Right lung (tissue), 5 donors: ENCODE data around the gene SLC16A8. TPM values are rescaled to one million over a fixed set of nuclear protein-coding genes. Genes with fewer than 3 reads are reported as not detected.

ENCODE experiments used
- DNase-seq, 2 donors: peaks; one replicate each; pipeline ENCODE4 v3.0.0-alpha.2; 2013
- polyA plus RNA-seq, 5 donors: library from polyadenylated mRNA; unstranded; fragments of 120-200 nt; gene quantifications; one replicate each; pipeline versions ENCODE4 v1.2.1 to v1.2.3, GENCODE V29; 2013; ENCODE audit warnings: inconsistent platforms in 1 of 5, low replicate concordance in 1 of 5; ENCODE audit not compliant: insufficient read length in 5 of 5, insufficient read depth in 1 of 5

Gene SLC16A8
- polyA plus RNA-seq, 5 donors, result 0.84 to 1.7 (median 1.2) TPM

DNA sequence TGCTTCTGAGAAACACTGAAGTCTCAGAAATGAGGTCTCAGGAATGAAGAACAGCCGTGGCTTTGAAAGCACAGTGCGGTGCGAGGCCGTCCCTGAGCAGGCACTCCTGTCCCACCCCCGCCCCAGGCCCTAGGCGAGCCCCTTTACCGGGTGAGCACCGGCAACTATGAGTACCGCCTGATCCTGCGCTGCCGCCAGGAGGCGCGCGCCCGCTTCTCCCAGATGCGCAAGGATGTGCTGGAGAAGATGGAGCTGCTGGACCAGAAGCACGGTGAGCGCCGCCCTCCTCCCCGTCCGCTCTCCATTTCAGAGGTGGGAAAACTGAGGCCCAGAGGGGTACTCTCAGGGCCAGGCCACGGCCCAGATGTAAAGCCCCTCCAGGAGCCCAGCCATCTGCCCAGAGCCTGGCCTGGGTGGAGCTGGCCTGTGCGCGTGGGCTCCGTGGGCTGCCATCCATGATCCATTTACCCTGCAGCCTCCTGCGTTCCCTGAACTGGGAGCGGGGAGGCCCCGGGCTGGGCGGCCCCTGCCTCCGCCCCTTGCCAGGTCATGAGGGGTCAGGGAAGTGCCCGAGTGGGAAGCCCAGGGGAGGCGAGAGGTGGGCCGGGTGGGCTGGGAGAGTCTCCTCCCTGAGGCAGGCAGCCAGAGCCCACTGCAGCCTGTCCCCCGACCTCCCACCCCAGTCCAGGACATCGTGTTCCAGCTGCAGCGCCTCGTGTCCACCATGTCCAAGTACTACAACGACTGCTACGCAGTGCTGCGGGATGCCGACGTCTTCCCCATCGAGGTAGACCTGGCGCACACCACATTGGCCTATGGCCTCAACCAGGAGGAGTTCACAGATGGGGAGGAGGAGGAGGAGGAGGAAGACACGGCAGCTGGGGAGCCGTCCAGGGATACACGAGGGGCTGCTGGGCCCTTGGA lies 9.5 kb downstream of the SLC16A8 start:
- no peak for DNase-seq

DNA sequence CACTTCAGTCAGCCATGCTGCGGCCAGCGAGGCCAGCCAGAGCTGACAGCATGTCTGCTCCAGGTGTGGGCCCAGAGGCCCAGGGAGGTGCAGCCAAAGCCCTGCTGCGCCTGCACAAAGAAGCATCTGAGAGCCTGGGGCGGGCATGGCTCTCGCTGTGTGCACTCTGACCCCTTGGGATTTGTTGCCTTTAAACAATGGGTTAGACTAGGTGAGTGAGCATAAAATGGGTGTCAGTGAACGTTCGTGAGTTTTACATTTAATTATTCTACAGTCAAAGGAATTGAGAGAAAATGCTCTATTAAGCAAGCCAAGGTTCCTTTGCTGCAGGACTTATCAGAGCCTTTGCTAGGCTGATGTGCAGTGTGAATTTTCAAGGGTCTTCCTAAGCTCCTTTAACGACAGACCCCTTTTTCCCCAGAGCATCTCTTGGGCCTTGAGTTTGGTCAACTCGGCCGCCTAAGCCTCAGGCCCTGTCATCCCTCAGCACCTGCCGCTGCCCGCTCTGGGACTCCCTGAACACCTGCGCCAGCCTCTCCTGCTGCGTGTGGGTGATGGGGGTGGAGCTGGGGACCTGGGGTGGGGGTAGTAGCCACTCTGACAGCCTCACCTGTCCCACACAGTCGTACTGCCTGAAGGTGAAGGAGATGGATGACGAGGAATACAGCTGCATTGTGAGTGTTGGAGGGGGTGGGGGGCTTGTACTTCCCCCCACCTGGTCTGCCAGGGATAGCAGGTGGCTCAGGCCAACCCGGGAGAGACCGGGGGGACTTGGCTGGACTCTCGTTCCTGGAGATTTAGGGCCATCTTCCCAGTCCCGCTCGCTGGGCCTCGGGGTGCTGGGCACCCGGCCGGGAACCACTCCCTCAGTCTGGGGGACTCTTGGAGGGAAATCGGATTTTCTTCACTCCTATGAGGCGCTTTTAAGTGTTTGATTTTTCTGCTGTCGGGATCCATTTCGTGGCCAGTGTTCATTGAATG lies 10.5 kb downstream of the SLC16A8 start:
- no peak for DNase-seq

DNA sequence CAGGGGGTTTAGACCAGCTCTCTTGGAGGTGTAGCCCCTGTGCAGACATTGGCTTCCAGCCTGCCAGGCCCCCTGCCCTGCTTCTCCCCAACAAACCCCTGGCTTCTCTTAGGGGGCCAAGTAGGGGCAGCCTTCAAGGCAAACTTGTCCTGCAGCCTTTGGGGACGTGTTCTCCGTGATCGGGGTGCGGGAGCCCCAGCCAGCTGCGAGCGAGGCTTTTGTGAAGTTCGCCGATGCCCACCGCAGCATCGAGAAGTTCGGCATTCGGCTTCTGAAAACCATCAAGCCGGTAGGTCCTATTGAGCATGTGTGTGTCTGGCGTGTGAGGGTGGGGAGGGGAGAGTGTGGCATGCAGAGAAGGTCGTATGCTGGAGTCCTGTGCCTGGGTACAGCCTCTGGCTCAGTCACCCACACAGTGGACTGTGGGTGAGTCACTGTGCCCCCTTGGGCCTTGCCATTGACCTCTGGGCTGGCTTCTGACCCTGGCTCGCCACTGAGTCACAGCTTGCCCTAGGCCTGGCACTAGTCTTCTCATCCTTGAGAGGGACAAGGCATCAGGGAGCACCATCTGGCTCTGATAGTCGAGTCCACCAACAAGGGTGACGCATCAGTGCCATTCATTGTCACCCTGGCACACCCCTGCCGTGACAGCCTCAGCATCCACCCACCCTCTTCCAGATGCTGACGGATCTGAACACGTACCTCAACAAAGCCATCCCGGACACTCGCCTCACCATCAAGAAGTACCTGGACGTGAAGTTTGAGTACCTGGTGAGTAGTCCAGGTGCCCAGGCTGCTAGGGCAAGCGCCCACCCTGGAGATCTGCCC lies 11.4 kb downstream of the SLC16A8 start:
- no peak for DNase-seq

DNA sequence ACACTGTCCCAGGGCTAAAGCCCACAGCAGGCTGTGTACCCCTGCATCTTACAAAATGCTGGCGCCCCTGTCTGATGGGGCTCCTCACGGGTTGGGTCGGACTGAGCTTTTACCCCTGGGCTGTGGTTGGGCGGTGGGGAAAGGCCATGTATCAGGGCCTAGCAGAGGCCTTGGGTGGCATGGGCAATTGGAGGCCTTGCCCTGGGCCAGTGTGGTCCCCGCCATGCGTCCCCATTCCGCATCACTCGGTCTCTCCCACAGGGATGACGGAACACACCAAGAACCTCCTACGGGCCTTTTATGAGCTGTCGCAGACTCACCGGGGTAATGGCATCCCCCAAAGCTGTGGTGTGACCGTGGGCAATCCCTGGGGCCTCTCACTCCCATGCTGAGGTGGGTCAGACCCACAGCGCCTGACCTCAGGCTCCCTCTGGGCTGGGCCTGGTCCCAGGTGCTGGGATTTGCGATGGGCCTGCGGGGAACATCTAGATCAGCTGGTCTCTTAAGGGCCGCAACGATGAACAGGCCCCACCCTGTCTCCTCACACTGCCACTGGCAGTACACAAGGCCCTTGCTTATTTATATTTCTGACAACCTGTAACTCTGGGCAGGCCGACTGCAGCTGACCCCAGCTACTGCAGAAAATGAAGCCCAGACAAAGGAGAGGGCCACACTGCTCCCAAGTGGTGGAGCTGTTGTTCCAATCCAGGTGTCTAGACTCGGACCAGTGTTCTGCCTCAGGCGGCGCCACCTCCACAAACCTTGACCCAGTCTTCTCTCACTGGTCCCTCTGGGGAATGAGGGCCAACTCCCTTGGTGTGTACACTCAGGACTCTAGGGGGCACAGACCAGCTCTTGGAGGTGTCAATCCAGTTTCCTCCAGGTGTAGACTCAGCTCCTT lies 12.3 kb downstream of the SLC16A8 start:
- DNase-seq, result no peak

DNA sequence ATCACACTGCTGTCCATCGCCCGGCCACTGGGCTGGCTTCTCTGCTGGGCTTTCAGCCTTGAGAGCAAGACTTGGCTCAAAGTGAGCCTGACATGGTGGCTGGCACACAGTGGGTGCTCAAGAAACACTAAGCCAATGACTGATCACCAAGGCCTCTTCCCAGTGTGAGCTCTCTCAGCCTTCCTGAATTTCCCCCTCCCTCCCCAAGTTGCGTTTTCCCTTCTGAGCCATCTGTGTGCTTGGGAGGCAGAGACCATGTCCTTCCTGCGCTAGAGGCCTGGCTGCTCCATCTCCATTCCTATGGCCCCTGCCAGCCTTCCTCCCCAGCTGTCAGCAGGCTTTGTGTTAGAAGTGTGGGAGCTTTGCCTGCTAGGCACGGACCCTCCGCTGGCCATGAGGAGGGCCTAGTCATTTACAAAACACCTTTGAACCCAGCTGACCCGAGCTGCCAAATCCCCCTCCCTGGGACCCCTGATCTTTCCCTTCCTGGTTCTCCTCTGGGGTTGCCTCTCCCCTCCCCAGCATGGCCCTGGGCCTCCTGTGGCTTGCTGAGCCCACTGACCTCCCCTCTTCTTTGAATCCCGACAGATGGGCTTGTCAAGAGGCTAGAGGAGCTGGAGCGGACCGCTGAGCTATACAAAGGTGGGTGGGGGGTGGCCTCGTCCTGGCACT lies 13.6 kb downstream of the SLC16A8 start:
- DNase-seq, result no peak

DNA sequence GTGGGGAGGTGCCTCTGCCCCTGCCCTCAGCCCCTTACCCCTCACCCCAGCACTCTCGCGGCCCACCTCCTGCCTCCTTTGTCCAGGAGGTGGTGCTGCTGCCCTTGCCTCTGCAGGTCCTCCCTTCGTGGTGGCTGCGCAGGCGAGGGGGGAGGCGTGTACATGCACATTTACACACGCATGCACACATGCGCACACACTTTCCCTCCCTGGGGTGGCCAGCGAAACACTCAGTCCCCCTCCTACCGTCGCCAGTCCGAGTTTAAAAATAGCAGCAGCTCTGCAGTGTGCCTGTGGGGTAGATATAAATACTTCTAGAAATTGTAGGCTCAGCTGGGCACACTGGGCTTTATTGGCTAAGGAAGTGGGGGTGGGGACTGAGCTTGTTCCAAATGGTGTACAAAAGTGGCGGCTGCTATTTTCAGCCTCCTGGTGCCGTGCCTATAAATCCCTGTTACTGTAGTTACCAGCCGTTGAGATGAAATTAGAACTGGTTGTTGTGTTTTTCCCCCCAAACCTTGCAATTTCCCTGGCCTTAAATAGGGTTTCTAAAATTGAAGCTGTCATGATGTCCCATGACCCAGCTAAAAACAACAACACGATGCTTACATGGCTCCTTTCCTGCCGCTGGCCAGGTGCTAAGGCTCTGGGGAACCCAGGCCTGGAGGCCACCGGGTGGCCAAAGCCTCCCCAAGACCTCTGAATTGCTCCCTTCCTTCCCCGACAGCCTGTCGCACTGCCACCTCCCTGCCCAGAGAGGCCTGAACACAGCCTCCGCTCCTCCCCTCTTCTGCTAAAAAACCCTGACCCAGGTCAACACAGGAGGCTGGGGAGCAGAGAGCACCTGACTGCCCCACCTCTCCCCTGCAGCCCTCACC lies 14.4 kb downstream of the SLC16A8 start:
- DNase-seq, result no peak

DNA sequence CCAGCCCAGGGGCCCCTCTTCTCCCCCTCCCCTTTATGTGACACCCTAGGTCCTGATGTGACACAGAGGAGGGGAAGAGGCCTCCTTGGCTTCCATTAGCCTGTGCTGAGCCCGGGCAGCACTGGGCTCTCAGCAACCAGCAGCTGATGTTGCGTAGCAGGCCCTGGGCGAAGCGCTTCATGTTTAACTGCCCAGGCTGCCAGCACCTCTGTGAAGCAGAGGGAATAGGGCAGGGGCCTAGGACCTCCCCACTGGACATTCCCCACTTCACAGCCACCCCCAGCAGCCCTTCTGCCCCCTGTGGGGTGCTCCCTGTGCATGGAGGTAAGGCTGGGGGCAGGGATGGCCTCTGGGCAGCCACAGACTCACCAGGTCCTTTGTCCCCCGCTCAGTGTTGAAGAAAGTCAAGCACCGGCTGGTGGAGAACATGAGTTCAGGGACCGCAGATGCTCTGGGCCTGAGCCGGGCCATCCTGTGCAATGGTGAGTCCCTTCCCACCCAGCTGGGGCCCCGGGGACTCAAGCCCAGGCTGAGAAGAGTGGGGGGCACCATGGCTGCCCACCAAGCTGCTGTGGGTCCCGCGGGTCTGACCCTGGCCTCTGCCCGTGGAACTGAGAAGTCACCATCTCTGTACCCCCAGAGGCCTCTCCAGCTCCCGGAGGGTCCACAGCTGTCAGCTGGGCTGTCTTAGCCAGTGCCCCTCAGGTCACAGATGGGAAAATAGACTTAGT lies 15.2 kb downstream of the SLC16A8 start:
- DNase-seq, result no peak

DNA sequence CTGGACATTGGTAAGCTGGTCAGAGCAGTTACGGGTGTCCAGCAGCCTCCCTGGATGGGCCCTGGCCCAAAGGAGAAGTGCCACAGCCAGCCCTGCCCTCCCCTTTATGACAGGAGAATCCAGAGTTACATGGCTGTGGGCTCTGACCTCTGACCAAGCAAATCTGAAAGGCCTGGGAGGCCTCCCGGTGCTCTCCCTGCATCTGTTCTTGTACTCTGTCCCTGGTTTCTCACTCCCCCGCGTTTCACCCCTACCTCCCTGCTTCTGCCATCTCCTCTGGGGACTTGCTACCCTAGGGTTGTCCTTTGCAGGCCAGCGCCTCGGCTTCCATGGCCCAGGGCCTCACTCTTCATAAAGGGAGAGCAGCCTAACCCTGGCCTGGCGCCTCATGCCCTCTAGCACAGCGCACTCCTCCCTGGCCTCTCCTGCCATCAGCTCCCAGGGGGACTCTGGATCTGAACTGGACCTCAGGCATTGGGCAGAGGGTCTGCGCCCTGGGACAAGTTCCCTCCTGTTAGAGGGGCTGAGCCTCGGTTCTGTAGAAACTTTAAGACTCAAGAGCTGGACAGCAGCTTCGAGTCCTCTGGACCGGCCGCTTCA lies 16.1 kb downstream of the SLC16A8 start:
- no peak for DNase-seq

DNA sequence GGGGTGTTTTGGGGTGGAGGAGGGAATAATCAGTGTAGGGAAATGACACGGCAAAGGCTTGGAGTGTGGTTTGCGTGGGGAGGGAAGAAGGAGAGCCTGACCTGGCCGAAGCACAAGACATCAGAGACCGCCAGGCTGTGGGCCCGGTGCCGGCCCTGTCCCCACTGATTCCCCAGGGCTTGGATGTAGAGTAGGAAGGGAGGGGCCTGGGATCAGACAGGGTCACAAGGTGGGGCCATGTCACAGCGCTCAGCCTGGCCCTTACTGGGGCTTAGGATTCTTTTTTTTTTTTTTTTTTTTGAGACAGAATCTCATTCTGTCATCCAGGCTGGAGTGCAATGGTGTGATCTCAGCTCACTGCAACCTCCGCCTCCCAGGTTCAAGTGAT lies 17.0 kb downstream of the SLC16A8 start:
- DNase-seq, result no peak

DNA sequence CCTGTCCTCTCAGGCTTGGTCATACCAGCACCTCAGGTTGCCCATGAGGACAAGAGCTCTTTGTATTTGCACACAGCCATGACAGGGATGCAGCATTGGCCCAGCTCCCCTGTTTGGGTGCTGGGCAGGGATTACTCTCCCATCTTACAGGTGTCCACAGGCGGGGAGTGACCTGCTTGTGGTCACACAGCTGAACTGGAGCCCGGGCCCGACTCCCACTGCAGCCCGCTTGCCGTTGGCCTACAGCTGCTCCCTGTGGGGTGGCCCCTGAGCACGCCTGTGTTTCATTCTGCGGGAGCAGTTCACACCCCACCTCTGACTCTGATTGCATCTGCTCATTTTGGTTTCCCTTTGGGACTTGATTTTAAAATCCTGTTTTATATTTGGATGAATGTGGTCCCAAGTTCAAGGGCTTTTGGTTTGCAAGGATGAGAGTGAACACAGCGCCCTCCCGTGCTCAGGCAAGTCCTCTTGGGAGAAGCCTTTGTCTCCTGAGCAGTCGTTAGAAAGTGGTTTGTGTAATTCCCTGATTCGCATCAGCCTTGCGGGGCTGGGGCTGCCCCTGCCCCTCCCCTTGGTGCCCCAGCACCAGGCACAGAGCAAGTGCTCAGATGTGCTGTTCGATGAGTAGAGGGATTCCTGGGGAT lies 17.5 kb downstream of the SLC16A8 start:
- no peak for DNase-seq

DNA sequence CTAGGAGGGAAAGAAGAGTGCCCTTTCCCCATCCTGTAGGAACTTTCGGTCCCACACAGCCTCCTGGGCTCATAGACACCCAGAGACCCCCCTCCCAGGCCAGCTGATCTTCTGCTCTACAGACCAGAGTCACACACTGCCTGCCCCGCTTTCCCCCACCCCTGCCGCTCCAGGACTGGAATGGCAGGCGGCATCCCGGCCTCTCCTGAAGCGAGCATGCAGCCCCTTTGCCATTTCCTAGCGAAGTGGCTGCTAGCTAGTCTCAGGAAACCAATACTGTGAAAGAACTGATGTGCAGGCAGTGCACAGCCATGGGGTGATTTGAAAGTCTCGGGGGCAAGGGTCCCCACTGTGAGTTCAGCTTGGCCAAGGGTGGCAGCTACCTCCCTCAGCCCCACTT lies 18.4 kb downstream of the SLC16A8 start:
- no peak for DNase-seq

DNA sequence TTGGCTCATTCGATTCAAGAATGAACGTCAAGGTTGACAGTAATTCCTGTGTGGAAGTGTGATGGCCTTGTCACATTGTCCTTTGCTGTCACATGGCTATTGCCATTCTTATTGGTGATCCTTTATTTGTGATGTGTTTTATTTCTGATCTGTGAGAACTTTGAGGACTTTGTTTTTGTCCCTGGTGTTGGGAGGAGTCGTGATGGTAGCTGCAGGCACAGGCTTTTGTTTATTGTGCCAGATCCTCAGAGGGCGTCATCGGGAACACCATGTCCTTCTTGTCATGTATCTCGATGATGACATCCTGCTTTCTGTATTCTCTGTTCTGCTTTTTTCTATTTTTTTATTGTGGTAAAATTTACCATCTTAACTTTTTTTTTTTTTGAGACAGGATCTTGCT lies 21.2 kb downstream of the SLC16A8 start:
- no peak for DNase-seq

DNA sequence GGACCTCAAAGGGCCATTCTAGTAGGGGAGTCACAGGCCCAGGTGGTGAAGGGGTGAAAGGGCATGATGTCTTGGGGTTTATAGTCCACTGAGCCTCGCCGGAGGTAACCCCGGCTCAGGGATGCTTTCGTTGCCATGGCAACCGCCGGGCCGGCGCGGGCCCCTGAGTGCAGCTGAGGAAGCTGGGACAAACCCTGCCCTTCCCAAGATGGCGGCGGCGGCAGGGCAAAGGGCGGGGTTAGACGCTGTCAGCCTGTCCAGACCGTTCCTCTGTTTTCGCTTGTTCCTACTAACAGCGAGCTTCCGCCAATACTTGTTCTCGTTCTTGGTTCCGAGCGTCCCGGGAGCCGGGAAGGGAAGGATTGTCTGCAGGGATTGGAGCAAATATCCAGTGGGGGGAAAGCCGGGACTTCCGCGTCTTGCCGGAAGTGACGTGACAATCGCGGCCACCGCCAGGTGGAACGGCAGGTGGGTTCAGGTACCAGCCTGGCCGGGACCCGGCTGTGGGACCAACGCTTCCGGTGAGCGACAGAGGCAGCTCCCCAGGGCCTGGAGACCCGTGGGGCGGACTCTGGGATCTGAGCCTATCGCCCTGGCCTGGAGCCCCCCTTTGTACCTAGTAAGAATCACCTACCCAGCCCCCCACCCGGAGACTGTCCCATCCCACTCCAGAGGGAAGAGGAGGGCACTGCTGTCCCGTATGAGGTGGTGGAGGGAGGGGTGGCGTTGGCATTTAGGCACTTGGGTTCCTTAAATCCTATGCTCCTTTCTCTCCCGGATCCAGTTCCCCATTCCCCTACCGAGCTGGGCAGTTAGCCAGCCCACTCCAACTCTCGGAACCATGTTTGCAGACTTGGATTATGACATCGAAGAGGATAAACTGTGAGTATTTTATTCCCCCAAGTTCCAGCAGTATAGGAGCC lies 26.8 kb downstream of the SLC16A8 start, which contains the start of gene PICK1:
TSS of gene PICK1 (plus strand) at position 436 of the 923 bp plus-strand sequence. CDS start at position 842, 406 bp downstream.
- DNase-seq, result peak; percentile 87 to 89

DNA sequence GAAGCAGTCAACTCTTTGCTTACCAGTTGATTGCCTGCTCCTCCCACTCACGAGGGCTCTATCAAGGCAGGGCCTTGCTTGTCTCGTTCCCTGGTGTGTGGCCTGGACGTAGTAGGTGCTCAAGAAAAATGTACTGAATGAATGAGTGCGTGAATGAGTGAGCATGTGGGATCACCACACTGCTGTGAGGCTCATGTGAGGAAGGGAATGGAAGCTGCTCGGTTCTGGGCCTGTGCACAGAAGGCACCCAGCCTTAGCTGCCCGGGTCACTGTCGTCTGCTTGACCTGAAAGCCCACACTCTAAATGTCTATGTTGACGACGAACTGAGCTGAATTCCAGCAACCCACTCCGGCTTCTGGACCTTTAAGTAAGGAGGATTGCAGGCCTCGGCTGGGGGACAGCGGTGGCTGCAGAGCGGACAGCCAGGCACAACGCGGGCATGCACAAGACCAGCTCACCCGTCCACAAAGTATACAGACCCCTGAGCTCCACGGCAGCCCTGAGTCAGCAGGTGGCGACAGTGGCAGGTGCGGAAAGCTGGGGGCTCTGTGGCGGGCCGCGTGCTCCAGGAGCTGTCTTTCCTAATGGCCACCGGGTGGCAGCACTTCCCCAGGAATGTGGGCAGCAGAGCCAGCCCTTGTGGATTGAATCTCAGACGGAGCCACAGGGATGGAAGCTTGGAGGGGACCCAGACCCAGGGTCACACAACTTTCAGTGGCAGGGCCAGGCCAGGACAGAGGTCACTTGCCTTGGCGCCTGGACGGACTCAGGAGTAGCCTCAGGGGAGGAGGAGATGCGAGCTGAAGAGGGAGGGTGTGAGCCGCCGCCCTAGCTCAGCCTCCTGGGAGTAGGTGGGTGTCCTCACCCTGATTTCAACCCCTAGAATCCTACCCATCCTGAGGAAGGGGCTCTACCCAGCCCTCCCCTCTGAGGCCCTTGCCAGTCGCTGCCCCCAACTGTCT lies 31.8 kb downstream of the SLC16A8 start:
- DNase-seq, result peak; percentile 60 to 72

DNA sequence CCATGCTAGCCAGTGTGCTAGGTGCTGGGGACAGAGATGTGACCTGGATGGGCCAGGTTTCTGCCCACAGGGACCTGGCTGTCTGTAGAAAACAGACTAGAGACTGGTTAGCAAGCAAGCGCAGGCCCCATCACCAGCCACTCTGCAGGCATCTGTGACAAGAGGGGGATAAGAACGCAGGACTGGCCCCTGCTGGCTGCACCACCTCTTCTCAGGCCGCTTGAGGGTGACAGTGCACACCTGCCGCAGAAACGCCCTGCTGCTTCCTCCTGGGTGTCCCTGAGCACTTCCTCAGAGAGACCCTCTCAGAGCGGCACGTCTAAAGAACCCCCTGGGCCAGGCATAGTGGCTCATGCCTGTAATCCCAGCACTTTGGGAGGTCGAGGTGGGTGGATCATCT lies 32.7 kb downstream of the SLC16A8 start:
- no peak for DNase-seq
